Skeletal muscle tissue (tissue), 4 donors: ENCODE measurements around the gene ATF7IP2. TPM values are rescaled to one million over a fixed set of nuclear protein-coding genes. Genes with fewer than 3 reads are reported as not detected.
A peak's percentile ranks its signal among the peaks of the same experiment; 100 is the strongest.
"Not testable (repeated sequence)": the region's sequence is repeated elsewhere in the genome, so short reads cannot be mapped to it uniquely, and the experiment has no call there.

Experiments
- H3K27ac ChIP-seq: one replicate; pipeline ENCODE4 v1.7.0; 2013; ENCODE audit warnings: mild to moderate bottlenecking, low read depth, low read length, inconsistent platforms
- H3K27me3 ChIP-seq, 3 donors: one replicate each; pipeline ENCODE4 v1.7.0; 2013; ENCODE audit warnings: low read length in 3 of 3; ENCODE audit not compliant: control insufficient read depth in 3 of 3, insufficient read depth in 3 of 3
- H3K36me3 ChIP-seq, 3 donors: one replicate each; pipeline ENCODE4 v1.7.0; 2013; ENCODE audit warnings: low read length in 3 of 3; ENCODE audit not compliant: control insufficient read depth in 3 of 3, insufficient read depth in 3 of 3
- H3K4me1 ChIP-seq, 3 donors: one replicate each; pipeline ENCODE4 v1.7.0; 2013; ENCODE audit warnings: low read length in 3 of 3, mild to moderate bottlenecking in 3 of 3; ENCODE audit not compliant: control insufficient read depth in 3 of 3, insufficient read depth in 3 of 3
- H3K4me3 ChIP-seq, 3 donors: one replicate each; pipeline ENCODE4 v1.7.0; 2013; ENCODE audit warnings: low read length in 3 of 3
- H3K9ac ChIP-seq, 3 donors: one replicate each; pipeline ENCODE4 v1.7.0; 2013; ENCODE audit warnings: low read length in 3 of 3, mild to moderate bottlenecking in 3 of 3, moderate library complexity in 2 of 3, low read depth in 1 of 3
- H3K9me3 ChIP-seq, 3 donors: one replicate each; pipeline ENCODE4 v1.7.0; 2013; ENCODE audit warnings: low read length in 3 of 3; ENCODE audit not compliant: control insufficient read depth in 3 of 3
- total RNA-seq: library from RNA; depleted of rRNA; stranded (reverse); fragments of >200 nt; gene quantifications from one replicate; pipeline ENCODE4 v1.2.3, GENCODE V29; 2014
- donor health status: Osteomylitis.

ATF7IP2 gene
- total RNA-seq, 1 donor from 2014 or later, result 9.4 TPM

DNA sequence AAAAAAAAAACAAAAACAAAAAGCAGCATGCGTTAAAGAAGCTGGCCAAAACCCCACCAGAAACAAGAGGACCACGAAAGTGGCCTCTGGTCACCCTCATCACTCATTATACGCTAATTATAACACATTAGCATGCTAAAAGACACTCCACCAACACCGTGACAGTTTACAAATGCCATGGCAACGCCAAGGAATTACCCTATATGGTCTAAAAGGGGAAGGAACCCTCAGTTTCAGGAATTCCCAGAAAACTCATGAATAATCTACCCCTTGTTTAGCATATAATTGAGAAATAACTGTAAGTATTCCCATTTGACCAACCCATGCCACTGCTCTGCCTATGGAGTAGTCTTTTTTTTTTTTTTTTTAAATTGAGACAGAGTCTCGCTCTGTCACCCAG lies 116.9 kb downstream of the ATF7IP2 start:
- H3K9ac ChIP-seq, result no peak overlapping the region
- H3K4me1 ChIP-seq, result no peaks in the 10 kb centered on the region
- H3K4me3 ChIP-seq, result no peak overlapping the region
- peaks cover 0 to 1% (median 0%) of the 10 kb centered on the region in 3 donors for H3K36me3 ChIP-seq
- H3K27me3 ChIP-seq, result no peaks in the 10 kb centered on the region
- H3K9me3 ChIP-seq, result no peaks in the 10 kb centered on the region
- no peak overlapping the region for H3K27ac ChIP-seq

DNA sequence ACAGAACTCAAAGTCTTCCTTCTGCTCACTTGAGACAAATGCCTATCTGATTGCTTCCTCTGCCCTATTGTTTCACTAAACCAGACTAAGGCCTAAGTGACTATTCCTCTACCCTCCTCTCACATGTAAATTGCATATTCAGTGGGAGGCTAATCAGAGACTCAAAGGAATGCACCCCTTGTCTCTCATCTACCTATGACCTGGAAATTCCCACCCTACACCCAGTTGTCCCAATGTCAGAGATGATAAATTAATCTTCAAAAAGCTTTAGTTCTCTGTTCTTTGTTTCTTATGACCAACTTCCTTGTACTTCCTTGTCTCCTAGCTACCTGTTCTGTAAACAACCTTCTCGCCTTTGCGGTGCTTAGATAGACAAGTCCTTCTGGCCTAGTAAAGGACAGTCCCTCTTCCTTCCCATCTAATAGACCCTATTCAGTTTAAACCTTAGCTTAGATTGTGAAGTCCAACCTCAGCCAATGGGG lies 118.6 kb downstream of the ATF7IP2 start:
- Histone ChIP-seq H3K27ac (no peak overlapping the region), H3K4me1 (no peaks in the 10 kb centered on the region), H3K4me3 (no peak overlapping the region), H3K27me3 (no peaks in the 10 kb centered on the region), H3K9ac (no peak overlapping the region), H3K36me3 (no peaks in the 10 kb centered on the region), H3K9me3 (no peaks in the 10 kb centered on the region)

DNA sequence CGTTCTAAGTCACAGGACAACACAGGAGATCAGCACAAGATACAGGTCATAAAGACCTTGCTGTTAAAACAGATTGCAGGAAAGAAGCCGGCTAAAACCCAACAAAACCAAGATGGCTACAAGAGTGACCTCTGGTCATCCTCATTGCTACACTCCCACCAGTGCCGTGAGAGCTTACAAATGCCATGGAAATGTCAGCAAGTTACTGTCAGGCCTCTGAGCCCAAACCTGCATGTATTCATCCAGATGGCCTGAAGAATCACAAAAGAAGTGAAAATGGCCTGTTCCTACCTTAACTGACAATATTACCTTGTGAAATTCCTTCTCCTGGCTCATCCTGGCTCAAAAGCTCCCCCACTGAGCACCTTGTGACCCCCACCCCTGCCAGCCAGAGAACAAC lies 119.4 kb downstream of the ATF7IP2 start:
- not testable (repeated sequence) for H3K9ac ChIP-seq, H3K36me3 ChIP-seq, H3K4me3 ChIP-seq, H3K4me1 ChIP-seq, H3K27me3 ChIP-seq, H3K9me3 ChIP-seq, H3K27ac ChIP-seq

DNA sequence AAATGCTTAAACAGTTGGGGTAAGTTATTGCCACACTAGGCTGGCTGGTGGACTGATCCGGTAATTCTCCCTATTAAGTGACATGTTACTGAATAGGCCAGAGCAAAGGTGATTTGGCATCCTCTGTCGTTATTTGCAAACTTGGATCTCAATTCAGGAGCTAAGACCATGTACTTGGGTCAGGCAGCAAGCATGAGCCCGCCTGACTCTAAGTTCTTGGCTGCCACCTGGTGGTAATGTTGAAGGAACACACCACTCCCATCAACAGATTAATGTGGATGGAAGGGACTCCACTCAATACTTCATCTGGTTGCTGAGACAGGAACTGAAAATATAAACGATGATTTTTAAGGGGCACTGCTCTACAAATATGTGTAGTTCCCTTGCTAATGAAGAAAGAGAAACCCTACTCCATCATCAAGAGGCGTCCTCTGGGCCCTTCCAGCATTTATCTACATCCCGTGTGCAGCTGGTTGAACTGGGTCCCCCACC lies 123.7 kb downstream of the ATF7IP2 start:
- no peak overlapping the region for H3K9ac ChIP-seq
- no peak overlapping the region for H3K4me3 ChIP-seq
- no peaks in the 10 kb centered on the region for H3K9me3 ChIP-seq
- H3K36me3 ChIP-seq, result no peaks in the 10 kb centered on the region
- peaks cover 4 to 10% (median 5%) of the 10 kb centered on the region in 3 donors for H3K4me1 ChIP-seq
- H3K27ac ChIP-seq, result no peak overlapping the region
- H3K27me3 ChIP-seq, result no peaks in the 10 kb centered on the region

DNA sequence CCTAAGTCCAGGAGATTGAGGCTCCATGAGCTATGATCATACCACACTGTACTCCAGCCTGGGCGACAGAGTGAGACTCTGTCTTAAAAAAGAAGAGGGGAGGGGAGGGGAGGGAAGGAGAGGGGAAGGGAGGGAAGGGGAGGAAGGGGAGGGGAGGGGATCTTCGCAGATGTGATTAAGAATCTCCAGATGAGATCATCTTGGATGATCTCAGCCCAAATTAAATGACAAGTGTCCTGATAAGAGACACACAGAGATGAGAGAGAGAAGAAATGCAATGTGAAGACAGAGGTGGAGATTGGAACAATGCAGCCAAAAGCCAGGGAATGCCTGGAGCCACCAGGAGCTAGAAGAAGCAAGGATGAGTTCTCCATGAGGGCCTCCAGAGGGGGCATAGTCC lies 124.4 kb downstream of the ATF7IP2 start:
- Histone ChIP-seq H3K27ac (no peak overlapping the region), H3K4me3 (no peak overlapping the region), H3K9ac (no peak overlapping the region), H3K9me3 (no peaks in the 10 kb centered on the region), H3K4me1 (peaks cover 9 to 15% (median 9%) of the 10 kb centered on the region in 3 donors), H3K27me3 (no peaks in the 10 kb centered on the region), H3K36me3 (no peaks in the 10 kb centered on the region)

DNA sequence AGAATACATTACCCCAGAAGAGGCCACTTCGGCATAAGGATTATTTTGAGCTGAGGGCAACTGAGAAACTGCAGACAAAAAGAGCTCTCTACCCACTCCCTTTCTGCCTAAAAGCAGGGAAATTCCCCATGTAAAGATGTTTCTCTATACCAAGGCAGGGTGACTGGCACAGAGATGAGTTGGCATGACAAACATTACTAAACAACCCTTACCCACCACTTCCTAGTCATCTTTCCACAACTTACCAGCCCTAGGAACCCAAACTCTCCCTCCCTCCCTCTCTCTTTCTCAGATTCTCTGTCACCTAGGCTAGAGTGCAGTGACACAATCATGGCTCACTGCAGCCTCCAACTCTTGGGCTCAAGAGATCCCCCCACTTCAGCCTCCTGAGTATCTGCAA lies 126.0 kb downstream of the ATF7IP2 start:
- no peak overlapping the region for H3K27ac ChIP-seq
- no peak overlapping the region for H3K4me3 ChIP-seq
- no peak overlapping the region for H3K9ac ChIP-seq
- H3K36me3 ChIP-seq, result no peaks in the 10 kb centered on the region
- no peaks in the 10 kb centered on the region for H3K9me3 ChIP-seq
- peaks cover 9 to 17% (median 9%) of the 10 kb centered on the region in 3 donors for H3K4me1 ChIP-seq
- H3K27me3 ChIP-seq, result no peaks in the 10 kb centered on the region

DNA sequence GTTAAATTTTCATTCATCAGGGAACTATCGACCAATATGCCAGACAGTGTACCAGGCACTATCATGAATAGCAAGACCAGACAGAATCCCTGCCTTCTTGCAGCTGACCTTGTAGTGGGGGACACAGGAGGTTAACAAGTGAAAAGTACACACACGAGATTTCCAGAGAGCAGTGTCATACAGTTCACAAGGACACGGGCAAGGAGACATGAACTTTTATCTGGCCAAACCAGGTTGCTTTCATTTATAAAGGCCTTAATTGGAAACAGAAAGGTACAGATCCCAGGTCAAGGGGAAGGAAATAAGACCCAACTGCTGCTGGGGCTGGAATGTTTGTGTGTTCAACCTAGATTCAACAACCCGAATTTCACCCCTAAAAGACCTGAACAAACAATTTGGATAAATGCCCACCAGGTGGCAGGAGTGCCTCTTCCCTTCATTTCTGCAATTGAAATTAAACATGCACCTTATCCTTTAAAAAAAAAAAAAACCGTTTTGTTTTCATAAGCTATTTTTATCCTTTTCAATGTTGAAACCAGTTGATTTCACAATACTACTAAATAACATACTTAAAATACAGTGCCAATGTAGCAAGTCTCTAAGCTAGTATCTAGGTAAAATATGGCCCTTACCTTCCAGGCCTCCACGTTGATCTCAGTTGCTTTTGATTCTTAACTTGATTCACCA lies 128.7 kb downstream of the ATF7IP2 start:
- Histone ChIP-seq H3K4me3 (no peak overlapping the region), H3K36me3 (no peaks in the 10 kb centered on the region), H3K27ac (peak overlapping the region; percentile 28), H3K9ac (peak overlapping the region in 1 of 3 donors; percentile 27), H3K9me3 (no peaks in the 10 kb centered on the region), H3K27me3 (no peaks in the 10 kb centered on the region), H3K4me1 (peaks cover 9 to 17% (median 9%) of the 10 kb centered on the region in 3 donors)

DNA sequence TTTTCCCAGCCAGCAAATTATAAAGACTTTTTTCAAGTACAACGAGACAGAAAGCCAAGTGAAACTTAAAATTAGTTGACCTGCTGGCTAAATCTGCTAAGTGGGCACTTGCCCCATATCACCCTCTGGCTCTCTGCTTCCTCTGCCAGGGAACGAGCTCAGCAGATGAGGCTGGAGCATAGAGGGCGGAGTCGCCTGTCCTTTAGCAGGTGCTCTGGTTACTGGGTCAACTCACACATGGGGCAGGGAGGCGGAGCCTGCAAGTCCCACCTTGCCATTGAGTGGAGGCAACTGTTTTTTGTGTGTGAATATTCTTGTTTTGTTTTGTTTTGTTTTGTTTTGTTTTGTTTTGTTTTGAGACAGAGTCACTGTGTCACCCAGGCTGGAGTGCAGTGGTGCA lies 132.0 kb downstream of the ATF7IP2 start:
- Histone ChIP-seq H3K9ac (no peak overlapping the region), H3K4me3 (no peak overlapping the region), H3K27ac (no peak overlapping the region), H3K27me3 (no peaks in the 10 kb centered on the region), H3K4me1 (peaks cover 9 to 17% (median 9%) of the 10 kb centered on the region in 3 donors), H3K9me3 (no peaks in the 10 kb centered on the region), H3K36me3 (no peaks in the 10 kb centered on the region)

DNA sequence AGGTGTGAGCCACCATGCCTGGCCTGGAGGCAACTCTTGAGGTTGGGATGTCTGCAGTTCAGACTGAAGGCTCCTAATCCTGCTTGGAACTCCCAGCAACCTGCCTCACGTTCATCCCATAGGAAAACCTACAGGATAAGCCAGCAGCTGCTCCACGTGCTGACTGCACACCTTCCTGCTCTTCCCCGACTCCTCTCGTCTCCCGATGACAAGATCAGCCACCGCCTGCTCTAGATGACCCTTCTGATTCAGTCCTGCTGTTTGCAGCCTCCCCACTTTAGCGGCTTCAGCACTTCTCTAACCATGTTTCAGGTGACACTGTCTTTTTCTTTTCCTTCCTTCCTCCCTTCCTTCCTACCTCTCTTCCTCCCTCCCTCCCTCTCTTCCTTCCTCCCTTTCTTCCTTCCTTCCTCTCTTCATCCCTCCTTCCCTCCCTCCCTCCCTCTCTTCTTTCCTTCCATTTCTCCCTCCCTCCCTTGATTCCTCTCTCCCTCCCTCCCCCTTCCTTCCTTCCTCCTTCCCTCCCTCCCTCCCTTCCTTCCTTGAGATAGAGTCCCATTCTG lies 132.7 kb downstream of the ATF7IP2 start:
- no peak overlapping the region for H3K27ac ChIP-seq
- no peaks in the 10 kb centered on the region for H3K9me3 ChIP-seq
- no peak overlapping the region for H3K9ac ChIP-seq
- H3K27me3 ChIP-seq, result no peaks in the 10 kb centered on the region
- H3K4me3 ChIP-seq, result no peak overlapping the region
- peaks cover 9 to 17% (median 9%) of the 10 kb centered on the region in 3 donors for H3K4me1 ChIP-seq
- H3K36me3 ChIP-seq, result no peaks in the 10 kb centered on the region

DNA sequence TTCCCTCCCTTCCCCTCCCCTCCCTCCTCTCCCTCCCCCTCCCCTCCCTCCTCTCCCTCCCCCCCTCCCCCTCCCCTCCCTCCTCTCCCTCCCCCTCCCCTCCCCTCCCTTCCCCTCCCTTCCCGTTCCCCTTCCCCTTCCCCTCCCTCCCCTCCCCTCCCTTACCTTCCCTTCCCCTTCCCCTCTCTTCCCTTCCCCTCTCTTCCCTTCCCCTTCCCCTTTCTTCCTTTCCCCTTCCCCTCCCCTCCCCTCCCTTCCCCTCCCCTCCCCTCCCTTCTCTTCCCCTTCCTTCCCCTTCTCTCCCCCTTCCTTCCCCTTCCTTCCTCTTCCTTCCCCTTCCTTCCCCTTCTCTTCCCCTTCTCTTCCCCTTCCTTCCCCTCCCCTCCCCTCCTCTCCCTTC lies 133.4 kb downstream of the ATF7IP2 start:
- H3K9me3 ChIP-seq, result no peaks in the 10 kb centered on the region
- H3K27me3 ChIP-seq, result no peaks in the 10 kb centered on the region
- H3K4me3 ChIP-seq, result no peak overlapping the region
- no peak overlapping the region for H3K9ac ChIP-seq
- no peak overlapping the region for H3K27ac ChIP-seq
- H3K36me3 ChIP-seq, result peaks cover 0 to 2% (median 0%) of the 10 kb centered on the region in 3 donors
- peaks cover 7 to 10% (median 8%) of the 10 kb centered on the region in 3 donors for H3K4me1 ChIP-seq
